GM18519 (cell line): Measurements from ENCODE around the gene ZBTB43.
A peak's percentile ranks its signal among the peaks of the same experiment; 100 is the strongest.
"Not testable (repeated sequence)": the region's sequence is repeated elsewhere in the genome, so short reads cannot be mapped to it uniquely, and the experiment has no call there.

ENCODE experiments used
- ATAC-seq: cut with Tn5 transposase; IDR thresholded peaks from one replicate; pipeline ENCODE4 v1.9.1; 2021; ENCODE audit warnings: mild to moderate bottlenecking, moderate library complexity; ENCODE audit not compliant: unreplicated experiment, low FRiP score

Gene ZBTB43, protein sequence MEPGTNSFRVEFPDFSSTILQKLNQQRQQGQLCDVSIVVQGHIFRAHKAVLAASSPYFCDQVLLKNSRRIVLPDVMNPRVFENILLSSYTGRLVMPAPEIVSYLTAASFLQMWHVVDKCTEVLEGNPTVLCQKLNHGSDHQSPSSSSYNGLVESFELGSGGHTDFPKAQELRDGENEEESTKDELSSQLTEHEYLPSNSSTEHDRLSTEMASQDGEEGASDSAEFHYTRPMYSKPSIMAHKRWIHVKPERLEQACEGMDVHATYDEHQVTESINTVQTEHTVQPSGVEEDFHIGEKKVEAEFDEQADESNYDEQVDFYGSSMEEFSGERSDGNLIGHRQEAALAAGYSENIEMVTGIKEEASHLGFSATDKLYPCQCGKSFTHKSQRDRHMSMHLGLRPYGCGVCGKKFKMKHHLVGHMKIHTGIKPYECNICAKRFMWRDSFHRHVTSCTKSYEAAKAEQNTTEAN

GRCh38 chr9:126804696-126805553 lies at the start of gene ZBTB43:
TSS of gene ZBTB43 (plus strand) at chr9:126805040. CDS start at chr9:126832510, 27,470 bp downstream.
- peak; percentile 50 for ATAC-seq

DNA sequence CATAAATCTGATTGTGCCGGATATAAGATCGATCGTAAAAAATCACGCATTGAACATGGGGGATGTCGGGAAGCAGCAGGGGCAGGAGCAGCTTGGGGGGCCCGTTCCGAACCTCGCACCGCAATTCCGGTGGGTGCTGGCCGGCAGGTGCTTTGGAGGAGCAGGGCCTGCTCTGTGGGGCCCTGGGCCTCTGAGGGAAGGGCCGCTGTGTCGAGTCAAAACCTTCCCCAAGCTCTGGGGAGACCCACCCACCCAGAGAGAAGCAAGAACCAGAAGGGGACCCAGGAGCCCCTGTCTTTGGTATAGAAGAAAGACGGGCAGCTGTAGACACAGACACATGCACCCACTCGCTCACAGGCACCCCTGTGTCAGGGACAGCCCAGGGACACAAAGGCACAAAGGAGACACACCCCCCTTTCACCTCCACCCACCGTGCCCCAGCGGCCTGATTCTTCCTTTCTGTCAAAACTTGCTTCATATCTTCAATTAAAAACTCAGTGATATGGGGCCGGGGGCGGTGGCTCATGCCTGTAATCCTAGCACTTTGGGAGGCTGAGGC lies 49.4 kb upstream of the ZBTB43 start:
- ATAC-seq: no peak

- no peak for ATAC-seq
Observed at GRCh38 chr9:126756238-126756637, 48.6 kb upstream of the ZBTB43 start.

- ATAC-seq: no peak
Observed at GRCh38 chr9:126756876-126757415, 47.9 kb upstream of the ZBTB43 start.

DNA sequence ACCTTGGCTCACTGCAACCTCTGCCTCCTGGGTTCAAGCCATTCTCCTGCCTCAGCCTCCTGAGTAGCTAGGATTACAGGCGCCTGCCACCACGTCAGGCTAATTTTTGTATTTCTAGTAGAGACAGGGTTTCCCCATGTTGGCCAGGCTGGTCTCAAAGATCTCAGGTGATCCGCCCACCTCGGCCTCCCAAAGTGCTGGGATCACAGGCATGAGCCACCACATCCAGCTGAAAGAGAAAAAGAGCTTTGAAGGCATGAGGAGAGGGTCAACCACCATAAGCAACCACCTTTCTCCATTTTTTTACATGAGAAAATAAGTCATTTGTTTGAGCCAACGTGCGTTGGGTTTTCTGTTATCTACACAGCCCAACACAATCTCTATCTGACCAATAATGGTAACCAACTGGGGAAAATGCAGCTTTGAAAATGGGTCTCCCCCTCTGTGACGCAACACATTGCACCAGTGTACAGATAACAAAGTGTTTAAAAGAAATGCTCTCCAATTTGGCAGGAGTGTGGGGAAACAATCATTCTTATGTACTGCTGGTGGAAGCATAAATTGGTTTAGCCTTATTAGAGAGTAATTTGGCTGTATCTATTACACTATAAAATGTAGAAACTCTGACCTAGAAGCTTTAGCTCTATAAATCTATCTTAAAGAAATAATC lies 45.8 kb upstream of the ZBTB43 start:
- no peak for ATAC-seq

- ATAC-seq: no peak
Observed at GRCh38 chr9:126761274-126761673, 43.6 kb upstream of the ZBTB43 start.

- no peak for ATAC-seq
Observed at GRCh38 chr9:126763130-126763764, 41.6 kb upstream of the ZBTB43 start.

DNA sequence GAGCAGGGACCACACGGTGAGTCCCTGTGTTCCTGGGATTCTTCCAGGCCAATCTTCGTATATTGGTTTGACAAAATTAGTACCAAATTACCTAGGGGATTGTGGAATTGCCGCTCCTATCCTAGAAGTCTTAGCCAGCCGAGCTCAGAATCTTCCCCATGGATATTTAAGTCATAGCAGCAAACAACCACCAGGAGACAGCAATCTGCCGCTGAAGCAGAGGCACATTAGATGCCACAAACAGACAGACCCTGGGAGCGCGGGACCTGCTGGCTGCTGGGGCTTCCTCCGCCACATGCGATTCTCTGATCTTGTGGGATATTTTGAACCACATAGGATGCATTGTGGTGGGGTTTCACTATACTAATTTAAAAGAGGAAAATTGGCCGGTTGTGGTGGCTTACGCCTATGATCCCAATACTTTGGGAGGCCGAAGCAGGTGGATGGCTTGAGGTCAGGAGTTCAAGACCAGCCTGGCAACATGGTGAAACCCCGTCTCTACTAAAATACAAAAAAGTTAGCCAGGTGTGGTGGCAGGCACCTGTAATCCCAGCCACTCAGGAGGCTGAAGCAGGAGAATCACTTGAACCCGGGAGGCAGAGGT lies 31.7 kb upstream of the ZBTB43 start:
- ATAC-seq: no peak

DNA sequence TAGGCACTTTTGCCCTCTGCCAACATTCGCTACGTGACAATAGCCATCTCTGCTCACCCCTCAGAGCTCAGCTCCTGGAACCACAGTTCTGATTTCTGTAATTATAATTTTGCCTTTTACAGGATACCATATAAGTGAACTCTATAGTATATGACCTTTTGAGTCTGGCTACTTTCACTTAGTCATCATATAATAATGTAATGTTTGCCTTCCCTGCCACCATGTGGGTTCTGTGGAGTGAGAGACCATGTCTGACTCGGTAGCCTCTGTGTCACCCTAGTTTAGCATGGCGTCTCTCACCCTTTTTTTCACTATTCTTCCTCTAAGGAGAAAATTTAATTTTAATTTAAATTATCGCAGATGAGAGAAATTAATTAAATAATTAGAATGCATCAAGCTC lies 28.9 kb upstream of the ZBTB43 start:
- ATAC-seq: no peak

DNA sequence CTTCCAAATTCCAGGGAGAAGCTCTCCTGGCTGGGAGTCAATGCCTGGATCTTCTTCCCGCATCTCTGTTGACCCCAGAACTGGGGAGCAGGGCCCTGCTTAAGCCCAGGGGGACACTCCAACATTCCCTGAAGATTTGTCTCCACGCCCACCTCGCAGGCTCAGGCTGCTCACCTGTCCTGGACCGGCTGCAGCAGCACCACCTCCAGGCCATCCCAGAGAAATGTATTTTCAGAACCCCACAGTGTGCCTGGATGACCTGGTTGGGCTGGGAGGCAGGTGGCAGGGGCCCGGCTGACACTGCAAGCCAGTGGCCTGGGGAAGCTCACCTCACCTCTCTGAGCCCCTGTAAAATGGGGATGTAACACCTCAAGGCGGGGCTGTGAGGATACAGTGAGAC lies 27.1 kb upstream of the ZBTB43 start:
- no peak for ATAC-seq

GRCh38 chr9:126778141-126778540 lies 26.7 kb upstream of the ZBTB43 start:
- ATAC-seq: no peak

DNA sequence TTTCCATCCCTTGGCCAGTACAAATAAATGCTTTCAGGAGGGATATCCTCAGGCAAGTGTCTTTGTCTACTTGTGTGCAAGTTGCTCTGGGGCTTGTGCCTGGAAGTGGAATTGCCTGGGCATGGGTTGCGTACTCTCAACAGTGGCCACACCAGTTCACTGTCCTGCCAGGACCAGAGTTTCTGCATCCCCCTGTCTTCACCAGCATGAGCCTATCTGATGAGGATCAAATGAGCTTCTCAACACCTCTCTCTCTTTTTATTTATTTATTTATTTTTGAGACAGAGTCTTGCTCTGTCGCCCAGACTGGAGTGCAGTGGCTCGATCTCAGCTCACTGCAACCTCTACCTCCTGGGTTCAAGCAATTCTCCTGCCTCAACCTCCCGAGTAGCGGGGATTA lies 26.1 kb upstream of the ZBTB43 start:
- not testable (repeated sequence) for ATAC-seq

DNA sequence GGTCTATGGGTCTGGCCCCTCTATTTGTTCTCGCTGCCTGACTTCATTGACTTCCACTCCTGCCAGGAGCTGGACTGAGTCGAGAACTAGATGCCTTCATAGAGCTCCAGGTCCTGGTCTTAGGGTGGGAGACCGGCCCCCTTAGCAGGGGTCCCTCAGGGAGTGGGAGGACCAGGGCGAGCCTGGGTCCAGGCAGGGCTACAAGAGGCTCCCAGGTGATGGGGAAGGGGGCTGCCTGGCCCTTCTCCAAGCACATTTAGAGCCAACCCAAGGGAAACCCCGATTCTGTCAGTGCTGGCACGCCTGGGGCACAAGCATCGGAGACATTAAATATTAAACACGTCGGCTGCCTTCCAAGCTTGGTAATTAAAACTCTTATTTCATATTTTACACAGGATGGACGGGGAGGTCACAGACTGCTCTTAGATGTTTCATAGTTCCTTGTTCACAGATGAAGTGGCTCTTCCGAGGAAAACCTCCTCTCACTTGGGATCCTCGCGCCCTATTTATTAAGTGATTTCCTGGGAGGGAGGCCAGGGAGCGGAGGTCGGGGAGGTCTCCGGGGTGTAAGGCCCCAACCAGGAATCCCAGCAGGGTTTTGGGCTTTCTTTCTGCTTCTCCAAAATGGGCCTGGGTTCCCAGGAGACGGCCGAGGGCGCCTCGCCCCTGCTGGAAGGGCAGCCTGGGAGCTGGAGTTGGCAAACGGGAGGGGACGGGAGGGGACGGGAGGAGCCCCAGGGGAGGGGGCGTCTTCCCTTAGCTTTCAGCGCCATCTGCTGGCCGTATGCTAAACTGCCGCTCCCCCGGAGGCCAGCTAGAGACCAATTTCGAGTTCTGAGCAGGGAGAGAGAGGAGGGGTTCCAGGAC lies 23.4 kb upstream of the ZBTB43 start:
- ATAC-seq: no peak

DNA sequence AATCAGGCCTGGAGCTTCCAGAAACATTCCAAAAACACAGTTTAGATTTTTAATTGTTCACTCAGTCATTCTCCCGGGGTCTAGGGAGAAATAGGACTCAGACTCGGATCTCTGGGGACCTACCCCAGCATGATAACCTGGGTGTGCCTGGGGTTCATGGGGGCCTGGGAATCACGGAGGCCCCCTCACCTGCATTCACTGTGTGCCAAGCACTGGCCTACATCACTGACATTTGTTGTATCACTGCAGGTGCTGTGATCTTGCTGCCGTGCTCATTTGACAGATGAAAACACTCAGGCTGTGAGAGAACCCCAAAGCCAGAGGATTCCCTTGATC lies 22.8 kb upstream of the ZBTB43 start:
- ATAC-seq: no peak

DNA sequence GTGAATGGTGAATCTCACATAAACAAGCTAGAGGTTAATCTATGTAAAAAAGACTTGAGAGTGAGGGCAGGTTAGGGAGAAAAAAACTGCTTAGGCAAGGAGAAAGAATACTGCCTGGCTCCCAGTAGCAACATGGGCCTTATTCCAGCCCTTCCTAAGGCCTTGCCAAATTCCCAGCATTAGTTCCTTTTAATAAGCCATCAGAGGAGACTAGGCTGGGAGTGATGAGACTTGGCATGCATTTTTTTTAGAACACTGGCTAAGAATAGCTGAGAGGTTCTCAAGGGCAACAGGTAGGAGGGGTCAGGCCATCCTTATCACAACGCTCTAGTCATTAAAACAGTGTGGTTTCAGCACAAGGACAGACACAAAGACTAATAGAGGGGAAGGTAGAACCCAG lies 20.9 kb upstream of the ZBTB43 start:
- no peak for ATAC-seq

- no peak for ATAC-seq
Observed at GRCh38 chr9:126784401-126784800, 20.4 kb upstream of the ZBTB43 start.

DNA sequence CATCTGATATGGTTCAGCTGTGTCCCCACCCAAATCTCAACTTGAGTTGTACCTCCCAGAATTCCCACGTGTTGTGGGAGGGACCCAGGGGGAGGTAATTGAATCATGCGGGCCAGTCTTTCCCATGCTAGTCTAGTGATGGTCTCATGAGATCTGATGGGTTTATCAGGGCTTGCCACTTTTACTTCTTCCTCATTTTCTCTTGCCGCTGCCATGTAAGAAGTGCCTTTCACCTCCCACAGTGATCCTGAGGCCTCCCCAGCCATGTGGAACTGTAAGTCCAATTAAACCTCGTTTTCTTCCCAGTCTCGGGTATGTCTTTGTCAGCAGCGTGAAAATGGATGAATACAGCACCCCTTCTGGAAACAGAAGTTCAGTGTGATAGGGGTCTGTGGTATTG lies 20.0 kb upstream of the ZBTB43 start:
- ATAC-seq: not testable (repeated sequence)

- no peak for ATAC-seq
Observed at GRCh38 chr9:126788046-126788445, 16.8 kb upstream of the ZBTB43 start.
